ENCODE results near the gene ABCA13.

ABCA13 gene

GRCh38 chr7:48148311-48148710, 22.9 kb upstream of the ABCA13 start:
- Histone ChIP-seq H3K27me3 (ENCODE audit: control insufficient read depth in 2 of 2, insufficient read depth in 2 of 2, low read length in 2 of 2) (no peaks in the 10 kb centered on the region), H3K27ac (ENCODE audit: low read depth in 2 of 2, low read length in 2 of 2) (peak overlapping the region; percentile 85 to 91), H3K4me1 (ENCODE audit: control insufficient read depth in 2 of 2, insufficient read depth in 2 of 2, low read length in 2 of 2) (peaks cover 8 to 35% of the 10 kb centered on the region in 2 donors), H3K9me3 (ENCODE audit: control insufficient read depth in 2 of 2, low read length in 2 of 2) (no peaks in the 10 kb centered on the region), H3K4me3 (ENCODE audit: low read length in 2 of 2) (peak overlapping the region in 1 of 2 donors; percentile 20), H3K36me3 (ENCODE audit: control insufficient read depth in 2 of 2, insufficient read depth in 2 of 2, low read length in 2 of 2) (no peaks in the 10 kb centered on the region), H3K9ac (ENCODE audit: low read depth in 1 of 2, low read length in 2 of 2) (no peak overlapping the region)

DNA sequence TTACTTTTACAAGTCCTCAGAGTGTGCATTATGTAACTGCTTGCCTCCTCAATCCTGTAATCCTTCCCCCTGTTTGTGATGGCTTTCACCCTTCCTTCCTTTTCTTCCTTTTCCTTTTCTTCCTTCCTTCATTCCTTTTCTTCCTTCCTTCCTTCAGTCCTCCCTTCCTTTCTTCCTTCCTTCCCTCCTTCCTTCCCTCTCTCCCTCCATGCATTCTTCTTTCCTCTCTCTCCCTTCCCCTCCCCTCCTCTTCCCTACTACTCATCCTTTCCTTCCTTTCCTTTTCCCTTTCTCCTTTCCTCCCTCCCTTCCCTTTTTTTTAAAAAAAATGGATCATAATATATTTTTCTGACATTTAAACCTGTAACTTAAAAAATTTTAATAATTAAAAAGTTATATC, 22.2 kb upstream of the ABCA13 start:
- Histone ChIP-seq H3K27me3 (ENCODE audit: control insufficient read depth in 2 of 2, insufficient read depth in 2 of 2, low read length in 2 of 2) (no peaks in the 10 kb centered on the region), H3K27ac (ENCODE audit: low read depth in 2 of 2, low read length in 2 of 2) (peak overlapping the region in 1 of 2 donors; percentile 27), H3K4me1 (ENCODE audit: control insufficient read depth in 2 of 2, insufficient read depth in 2 of 2, low read length in 2 of 2) (peaks cover 4 to 27% of the 10 kb centered on the region in 2 donors), H3K9ac (ENCODE audit: low read depth in 1 of 2, low read length in 2 of 2) (no peak overlapping the region), H3K36me3 (ENCODE audit: control insufficient read depth in 2 of 2, insufficient read depth in 2 of 2, low read length in 2 of 2) (no peaks in the 10 kb centered on the region), H3K9me3 (ENCODE audit: control insufficient read depth in 2 of 2, low read length in 2 of 2) (no peaks in the 10 kb centered on the region), H3K4me3 (ENCODE audit: low read length in 2 of 2) (no peak overlapping the region)

GRCh38 chr7:48150086-48150485, 21.2 kb upstream of the ABCA13 start:
- no peak overlapping the region for H3K27ac ChIP-seq (ENCODE audit: low read depth in 2 of 2, low read length in 2 of 2)
- no peaks in the 10 kb centered on the region for H3K9me3 ChIP-seq (ENCODE audit: control insufficient read depth in 2 of 2, low read length in 2 of 2)
- H3K4me1 ChIP-seq (ENCODE audit: control insufficient read depth in 2 of 2, insufficient read depth in 2 of 2, low read length in 2 of 2): peaks cover 4 to 22% of the 10 kb centered on the region in 2 donors

DNA sequence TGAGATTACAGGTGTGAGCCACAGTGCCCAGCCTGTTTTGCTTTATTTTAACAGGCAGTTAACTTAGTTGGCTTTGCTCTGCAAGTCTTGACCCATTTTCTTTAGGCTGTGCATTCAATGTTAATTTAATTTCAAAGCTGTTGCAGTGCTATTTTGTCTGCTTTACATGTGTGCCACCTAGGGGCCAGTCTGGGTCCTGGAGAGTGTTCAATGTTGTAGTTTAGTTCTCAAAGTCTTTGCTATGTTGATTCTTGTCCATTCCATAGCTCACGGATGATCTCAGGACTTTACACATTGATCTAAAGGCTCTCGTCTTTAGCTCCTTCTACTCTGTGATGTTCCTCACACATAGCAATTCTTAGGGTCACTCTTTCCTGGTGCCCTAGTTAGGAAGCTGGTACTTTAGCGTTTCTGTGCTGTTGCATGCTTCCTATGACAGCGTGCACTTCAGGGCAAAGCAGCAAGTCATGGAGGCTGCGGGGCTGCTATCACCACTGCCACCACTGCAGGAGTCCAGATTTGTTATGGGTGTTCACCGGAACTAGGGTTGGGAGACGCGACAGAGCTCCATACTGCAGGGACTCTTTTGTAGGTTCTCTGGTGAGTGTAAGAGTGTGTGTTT, 16.4 kb upstream of the ABCA13 start:
- Histone ChIP-seq H3K36me3 (ENCODE audit: control insufficient read depth in 2 of 2, insufficient read depth in 2 of 2, low read length in 2 of 2) (no peaks in the 10 kb centered on the region), H3K27me3 (ENCODE audit: control insufficient read depth in 2 of 2, insufficient read depth in 2 of 2, low read length in 2 of 2) (no peaks in the 10 kb centered on the region), H3K9ac (ENCODE audit: low read depth in 1 of 2, low read length in 2 of 2) (no peak overlapping the region), H3K27ac (ENCODE audit: low read depth in 2 of 2, low read length in 2 of 2) (no peak overlapping the region), H3K4me1 (ENCODE audit: control insufficient read depth in 2 of 2, insufficient read depth in 2 of 2, low read length in 2 of 2) (peaks cover 0 to 2% of the 10 kb centered on the region in 2 donors), H3K4me3 (ENCODE audit: low read length in 2 of 2) (no peak overlapping the region), H3K9me3 (ENCODE audit: control insufficient read depth in 2 of 2, low read length in 2 of 2) (no peaks in the 10 kb centered on the region)

More at GRCh38 chr7:48150086-48150485, 21.2 kb upstream of the ABCA13 start:
- no peaks in the 10 kb centered on the region for H3K27me3 ChIP-seq (ENCODE audit: control insufficient read depth in 2 of 2, insufficient read depth in 2 of 2, low read length in 2 of 2)
- no peaks in the 10 kb centered on the region for H3K36me3 ChIP-seq (ENCODE audit: control insufficient read depth in 2 of 2, insufficient read depth in 2 of 2, low read length in 2 of 2)
- H3K4me3 ChIP-seq (ENCODE audit: low read length in 2 of 2): no peak overlapping the region
- no peak overlapping the region for H3K9ac ChIP-seq (ENCODE audit: low read depth in 1 of 2, low read length in 2 of 2)

DNA sequence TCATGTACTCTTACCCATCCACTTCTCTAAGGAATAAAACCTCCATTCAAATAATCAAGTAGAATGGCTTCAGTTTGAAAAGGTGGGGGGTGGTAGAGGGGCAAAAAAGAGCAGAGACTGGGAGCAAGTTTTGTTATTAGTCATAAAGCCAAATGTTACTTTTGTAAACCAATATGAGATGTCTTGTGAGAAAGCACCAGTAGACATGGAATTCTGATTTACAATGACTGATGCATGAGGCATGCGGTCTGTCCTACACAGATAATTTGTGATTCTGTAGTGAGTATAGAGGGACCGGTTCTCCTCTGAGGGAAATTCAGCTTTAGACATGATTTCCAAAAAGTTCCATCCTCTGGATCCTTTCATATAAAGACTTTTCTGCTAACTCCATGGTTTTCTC, 12.9 kb upstream of the ABCA13 start:
- Histone ChIP-seq H3K27me3 (ENCODE audit: control insufficient read depth in 2 of 2, insufficient read depth in 2 of 2, low read length in 2 of 2) (no peaks in the 10 kb centered on the region), H3K9ac (ENCODE audit: low read depth in 1 of 2, low read length in 2 of 2) (no peak overlapping the region), H3K4me1 (ENCODE audit: control insufficient read depth in 2 of 2, insufficient read depth in 2 of 2, low read length in 2 of 2) (peaks cover 0 to 2% of the 10 kb centered on the region in 2 donors), H3K27ac (ENCODE audit: low read depth in 2 of 2, low read length in 2 of 2) (no peak overlapping the region), H3K36me3 (ENCODE audit: control insufficient read depth in 2 of 2, insufficient read depth in 2 of 2, low read length in 2 of 2) (no peaks in the 10 kb centered on the region), H3K9me3 (ENCODE audit: control insufficient read depth in 2 of 2, low read length in 2 of 2) (no peaks in the 10 kb centered on the region), H3K4me3 (ENCODE audit: low read length in 2 of 2) (no peak overlapping the region)

DNA sequence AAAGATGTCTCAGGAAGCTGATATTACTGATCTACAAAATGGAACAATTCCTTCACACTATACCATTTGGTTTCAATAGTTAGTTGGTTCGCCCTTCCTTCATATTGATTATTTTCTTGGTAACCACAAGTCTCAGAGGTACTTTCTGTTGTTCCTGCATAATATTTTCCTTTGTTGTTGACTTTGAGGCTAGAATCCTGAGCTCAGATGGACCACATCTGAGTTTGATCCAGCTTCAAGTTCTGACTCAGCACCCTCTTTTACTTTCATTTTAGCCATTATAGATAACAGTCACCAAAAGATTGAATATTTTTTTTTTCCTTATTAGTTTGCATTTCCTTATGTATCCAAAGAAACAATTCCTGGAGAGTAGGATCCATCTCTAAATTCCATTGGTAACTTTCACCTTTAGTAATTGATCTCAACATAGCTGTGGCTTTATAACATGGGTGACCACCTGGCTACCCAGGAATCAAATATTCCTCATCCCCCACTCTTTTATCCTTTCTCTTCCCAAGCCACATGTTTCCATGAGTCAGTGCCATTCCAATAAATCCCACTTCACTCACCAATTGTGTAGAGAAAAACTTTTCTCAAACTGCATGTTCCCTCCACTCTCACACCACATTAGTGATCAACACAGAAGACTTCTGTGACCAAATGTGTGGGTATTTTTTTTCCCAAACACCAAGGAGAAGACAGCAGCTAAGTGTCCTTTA, 9.7 kb upstream of the ABCA13 start:
- no peaks in the 10 kb centered on the region for H3K4me1 ChIP-seq (ENCODE audit: control insufficient read depth in 2 of 2, insufficient read depth in 2 of 2, low read length in 2 of 2)
- H3K4me3 ChIP-seq (ENCODE audit: low read length in 2 of 2): no peak overlapping the region
- H3K36me3 ChIP-seq (ENCODE audit: control insufficient read depth in 2 of 2, insufficient read depth in 2 of 2, low read length in 2 of 2): no peaks in the 10 kb centered on the region
- no peaks in the 10 kb centered on the region for H3K9me3 ChIP-seq (ENCODE audit: control insufficient read depth in 2 of 2, low read length in 2 of 2)
- no peak overlapping the region for H3K9ac ChIP-seq (ENCODE audit: low read depth in 1 of 2, low read length in 2 of 2)
- H3K27me3 ChIP-seq (ENCODE audit: control insufficient read depth in 2 of 2, insufficient read depth in 2 of 2, low read length in 2 of 2): no peaks in the 10 kb centered on the region
- no peak overlapping the region for H3K27ac ChIP-seq (ENCODE audit: low read depth in 2 of 2, low read length in 2 of 2)

- H3K27me3 ChIP-seq (ENCODE audit: control insufficient read depth in 2 of 2, insufficient read depth in 2 of 2, low read length in 2 of 2): no peaks in the 10 kb centered on the region
- no peaks in the 10 kb centered on the region for H3K4me1 ChIP-seq (ENCODE audit: control insufficient read depth in 2 of 2, insufficient read depth in 2 of 2, low read length in 2 of 2)
- no peaks in the 10 kb centered on the region for H3K36me3 ChIP-seq (ENCODE audit: control insufficient read depth in 2 of 2, insufficient read depth in 2 of 2, low read length in 2 of 2)
- no peaks in the 10 kb centered on the region for H3K9me3 ChIP-seq (ENCODE audit: control insufficient read depth in 2 of 2, low read length in 2 of 2)
- no peak overlapping the region for H3K4me3 ChIP-seq (ENCODE audit: low read length in 2 of 2)
- H3K9ac ChIP-seq (ENCODE audit: low read depth in 1 of 2, low read length in 2 of 2): no peak overlapping the region
- no peak overlapping the region for H3K27ac ChIP-seq (ENCODE audit: low read depth in 2 of 2, low read length in 2 of 2)
These were observed 6.1 kb upstream of the ABCA13 start for GRCh38 chr7:48165157-48165556.

- Histone ChIP-seq H3K4me3 (ENCODE audit: low read length in 2 of 2) (no peak overlapping the region), H3K4me1 (ENCODE audit: control insufficient read depth in 2 of 2, insufficient read depth in 2 of 2, low read length in 2 of 2) (no peaks in the 10 kb centered on the region), H3K9me3 (ENCODE audit: control insufficient read depth in 2 of 2, low read length in 2 of 2) (no peaks in the 10 kb centered on the region), H3K9ac (ENCODE audit: low read depth in 1 of 2, low read length in 2 of 2) (no peak overlapping the region), H3K27ac (ENCODE audit: low read depth in 2 of 2, low read length in 2 of 2) (no peak overlapping the region), H3K27me3 (ENCODE audit: control insufficient read depth in 2 of 2, insufficient read depth in 2 of 2, low read length in 2 of 2) (peaks cover 0 to 2% of the 10 kb centered on the region in 2 donors), H3K36me3 (ENCODE audit: control insufficient read depth in 2 of 2, insufficient read depth in 2 of 2, low read length in 2 of 2) (no peaks in the 10 kb centered on the region)
These were observed 3.1 kb upstream of the ABCA13 start for GRCh38 chr7:48168159-48168558.

GRCh38 chr7:48170506-48170905, 752 bp upstream of the ABCA13 start:
- Histone ChIP-seq H3K9ac (ENCODE audit: low read depth in 1 of 2, low read length in 2 of 2) (no peak overlapping the region), H3K4me3 (ENCODE audit: low read length in 2 of 2) (no peak overlapping the region), H3K4me1 (ENCODE audit: control insufficient read depth in 2 of 2, insufficient read depth in 2 of 2, low read length in 2 of 2) (no peaks in the 10 kb centered on the region), H3K9me3 (ENCODE audit: control insufficient read depth in 2 of 2, low read length in 2 of 2) (no peaks in the 10 kb centered on the region), H3K27me3 (ENCODE audit: control insufficient read depth in 2 of 2, insufficient read depth in 2 of 2, low read length in 2 of 2) (peaks cover 0 to 2% of the 10 kb centered on the region in 2 donors), H3K36me3 (ENCODE audit: control insufficient read depth in 2 of 2, insufficient read depth in 2 of 2, low read length in 2 of 2) (no peaks in the 10 kb centered on the region), H3K27ac (ENCODE audit: low read depth in 2 of 2, low read length in 2 of 2) (no peak overlapping the region)

DNA sequence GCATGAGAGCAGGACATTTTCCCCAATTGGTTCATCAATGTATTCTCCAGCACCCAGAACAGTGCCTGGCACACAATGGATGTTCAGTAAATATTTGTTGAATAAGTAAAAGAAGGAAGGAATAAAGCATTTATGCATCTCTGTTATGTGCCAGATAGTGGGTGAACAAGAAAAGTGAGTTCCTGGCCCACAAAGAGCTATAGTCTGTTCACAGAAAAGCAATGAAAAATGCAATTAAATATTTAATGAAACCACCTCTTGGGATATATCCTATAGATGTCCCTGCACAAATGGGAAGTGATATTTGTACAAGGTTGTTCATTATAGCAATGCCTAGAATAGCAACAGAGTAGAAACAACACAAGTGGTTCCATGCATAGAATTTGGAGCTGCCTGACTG, 2.1 kb downstream of the ABCA13 start:
- Histone ChIP-seq H3K9ac (ENCODE audit: low read depth in 1 of 2, low read length in 2 of 2) (no peak overlapping the region), H3K36me3 (ENCODE audit: control insufficient read depth in 2 of 2, insufficient read depth in 2 of 2, low read length in 2 of 2) (no peaks in the 10 kb centered on the region), H3K4me3 (ENCODE audit: low read length in 2 of 2) (no peak overlapping the region)

More for the DNA sequence above, 2.1 kb downstream of the ABCA13 start:
- H3K27me3 ChIP-seq (ENCODE audit: control insufficient read depth in 2 of 2, insufficient read depth in 2 of 2, low read length in 2 of 2): peaks cover 0 to 2% of the 10 kb centered on the region in 2 donors
- H3K9me3 ChIP-seq (ENCODE audit: control insufficient read depth in 2 of 2, low read length in 2 of 2): no peaks in the 10 kb centered on the region
- no peak overlapping the region for H3K27ac ChIP-seq (ENCODE audit: low read depth in 2 of 2, low read length in 2 of 2)
- H3K4me1 ChIP-seq (ENCODE audit: control insufficient read depth in 2 of 2, insufficient read depth in 2 of 2, low read length in 2 of 2): no peaks in the 10 kb centered on the region

Measured in mucosa of rectum (tissue), 2 donors.